Erythroblast (primary cell): ENCODE data around the gene SERTAD4.

ENCODE experiments used
- GATA1 ChIP-seq: IDR thresholded peaks from 2 replicates; pipeline ENCODE4 v1.6.1; 2011; ENCODE audit warnings: low read depth, mild to moderate bottlenecking, control low read depth, low read length, moderate library complexity
- POLR2A ChIP-seq: IDR thresholded peaks from 2 replicates; pipeline ENCODE4 v1.6.1; 2011; ENCODE audit warnings: mild to moderate bottlenecking, low read length

DNA sequence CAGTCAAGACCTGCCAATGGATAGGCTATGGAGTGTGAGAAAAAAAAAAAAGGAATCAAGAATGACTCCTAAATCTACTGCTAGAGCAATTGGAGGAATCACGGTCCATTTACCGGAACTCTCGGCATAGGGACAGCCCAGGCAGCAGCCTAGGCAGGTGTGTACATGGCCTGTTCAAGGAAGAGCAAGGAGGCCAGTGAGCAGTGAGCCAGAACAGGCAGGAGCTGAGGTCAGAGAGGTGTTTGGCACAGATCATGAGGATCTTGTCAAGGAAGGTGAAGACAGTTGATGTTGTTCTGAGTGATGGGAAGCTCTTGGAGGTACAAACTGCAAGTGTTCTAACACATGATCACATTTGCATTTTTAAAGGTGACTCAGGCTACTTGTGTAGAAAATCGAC, 55.5 kb downstream of the SERTAD4 start:
- no peak for TF ChIP-seq POLR2A
- TF ChIP-seq GATA1, result no peak
